DND-41 (cell line): ENCODE measurements around the gene GTF2F1.

ENCODE experiments used
- EZH2 ChIP-seq: IDR thresholded peaks from 3 replicates; pipeline ENCODE4 v1.6.1; 2012; ENCODE audit warnings: borderline replicate concordance, low read depth, mild to moderate bottlenecking, moderate library complexity, low read length, inconsistent platforms; ENCODE audit not compliant: severe bottlenecking
- TF ChIP-seq, protein P1 (sequence below): IDR thresholded peaks from 2 replicates; pipeline ENCODE4 v1.5.1; 2012; ENCODE audit warnings: borderline replicate concordance, low read length, moderate library complexity, mild to moderate bottlenecking; ENCODE audit not compliant: poor library complexity, severe bottlenecking; ENCODE audit errors: extremely low read depth

DNA sequence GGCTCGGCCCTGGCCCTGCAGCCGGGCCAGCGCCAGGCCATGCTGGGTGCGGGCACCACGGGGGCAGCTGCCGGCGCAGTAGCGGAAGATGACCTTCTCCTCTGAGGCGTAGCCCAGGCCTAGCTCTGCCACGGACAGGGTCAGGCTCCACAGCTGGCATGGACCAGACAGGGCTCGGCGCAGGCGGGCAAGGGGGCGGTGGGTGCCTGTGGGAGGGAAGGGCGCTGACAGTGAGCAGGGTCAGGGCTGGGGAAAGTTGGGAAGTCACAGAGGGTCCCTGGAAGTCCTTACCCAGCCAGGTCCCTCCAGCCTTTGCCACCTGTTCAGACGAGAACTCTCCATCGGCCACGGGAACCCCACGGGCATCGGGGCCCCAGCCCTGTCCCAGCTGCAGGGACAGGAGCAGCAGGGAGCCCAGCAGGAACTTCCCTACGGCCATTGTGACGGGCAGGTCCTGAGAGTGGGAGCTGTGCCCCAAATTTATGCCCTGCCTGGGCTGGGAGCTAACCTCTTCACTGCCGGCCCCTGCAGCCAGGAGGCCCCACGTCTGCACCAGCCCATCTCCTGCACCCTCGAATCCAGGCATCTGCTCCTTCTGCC, 17.5 kb downstream of the GTF2F1 start, which contains the start of gene PSPN:
- TF ChIP-seq, protein P1, sequence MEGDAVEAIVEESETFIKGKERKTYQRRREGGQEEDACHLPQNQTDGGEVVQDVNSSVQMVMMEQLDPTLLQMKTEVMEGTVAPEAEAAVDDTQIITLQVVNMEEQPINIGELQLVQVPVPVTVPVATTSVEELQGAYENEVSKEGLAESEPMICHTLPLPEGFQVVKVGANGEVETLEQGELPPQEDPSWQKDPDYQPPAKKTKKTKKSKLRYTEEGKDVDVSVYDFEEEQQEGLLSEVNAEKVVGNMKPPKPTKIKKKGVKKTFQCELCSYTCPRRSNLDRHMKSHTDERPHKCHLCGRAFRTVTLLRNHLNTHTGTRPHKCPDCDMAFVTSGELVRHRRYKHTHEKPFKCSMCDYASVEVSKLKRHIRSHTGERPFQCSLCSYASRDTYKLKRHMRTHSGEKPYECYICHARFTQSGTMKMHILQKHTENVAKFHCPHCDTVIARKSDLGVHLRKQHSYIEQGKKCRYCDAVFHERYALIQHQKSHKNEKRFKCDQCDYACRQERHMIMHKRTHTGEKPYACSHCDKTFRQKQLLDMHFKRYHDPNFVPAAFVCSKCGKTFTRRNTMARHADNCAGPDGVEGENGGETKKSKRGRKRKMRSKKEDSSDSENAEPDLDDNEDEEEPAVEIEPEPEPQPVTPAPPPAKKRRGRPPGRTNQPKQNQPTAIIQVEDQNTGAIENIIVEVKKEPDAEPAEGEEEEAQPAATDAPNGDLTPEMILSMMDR = no peak
- TF ChIP-seq EZH2 = no peak
